Activated naive CD4-positive, alpha-beta T cell treated with anti-CD3 and anti-CD28 coated beads, Interleukin-2, amount 50 U/mL, for 72 hours (primary cell): ENCODE measurements around the gene SPEF2. TPM values are rescaled to one million over a fixed set of nuclear protein-coding genes. Genes with fewer than 3 reads are reported as not detected.

Experiments used
- ATAC-seq, 2 donors: fragments of 150-1000 bp; cut with Tn5 transposase; 2 replicates each; pipeline ENCODE4 v1.10.0; 2021; ENCODE audit warnings: mild to moderate bottlenecking in 2 of 2, moderate library complexity in 2 of 2
- DNase-seq, 2 donors: peaks; one replicate each; pipeline ENCODE4 v3.0.0; 2021 to 2022; ENCODE audit warnings: low spot score in 2 of 2
- H3K27ac Mint-ChIP-seq, 2 donors: one replicate each; pipeline ENCODE4 v1.8.0; 2022; ENCODE audit warnings: mild to moderate bottlenecking in 2 of 2, mixed read lengths in 2 of 2
- H3K36me3 Mint-ChIP-seq, 2 donors: one replicate each; pipeline ENCODE4 v1.8.0; 2022; ENCODE audit warnings: mixed read lengths in 2 of 2
- H3K9me3 Mint-ChIP-seq, 2 donors: one replicate each; pipeline ENCODE4 v1.8.0; 2022; ENCODE audit warnings: mixed read lengths in 2 of 2
- total RNA-seq, 2 donors: library from RNA; stranded (reverse); gene quantifications; one replicate each; pipeline ENCODE4 v1.2.3, GENCODE V29; 2022

SPEF2 gene
- total RNA-seq, 2 donors from 2014 or later: 3.2 to 31.2 TPM

DNA sequence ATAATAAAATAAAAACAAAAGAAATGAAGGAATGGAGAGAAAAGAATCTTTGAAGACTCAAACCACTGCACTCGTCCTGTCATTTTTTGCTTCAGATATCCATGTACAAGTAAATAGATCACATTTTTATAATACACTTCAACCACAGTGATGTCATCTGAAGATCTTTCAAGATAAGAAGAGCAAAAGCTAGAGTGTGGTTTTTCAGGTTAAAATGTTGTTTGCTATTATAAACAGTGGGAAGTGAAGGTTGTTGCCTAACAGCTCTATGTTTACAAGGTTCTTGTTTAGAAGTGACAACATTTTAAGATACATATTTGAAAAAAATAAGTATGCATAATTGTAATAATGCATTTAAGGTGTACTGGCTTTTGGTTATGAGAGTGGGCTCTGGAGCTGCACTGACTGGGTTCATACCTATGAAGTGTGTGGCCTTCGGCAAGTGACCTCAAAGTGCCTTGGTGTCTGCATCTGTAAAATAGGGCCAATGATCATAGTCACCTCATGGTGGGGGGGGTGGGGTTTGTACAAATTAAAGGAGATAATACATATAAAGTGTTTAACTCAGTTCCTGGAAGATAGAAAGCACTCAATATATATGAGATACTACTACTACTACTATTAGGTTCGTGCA, 193.6 kb downstream of the SPEF2 start:
- DNase-seq: no peak
- H3K27ac Mint-ChIP-seq: peak overlapping the region; percentile 94 to 100
- H3K36me3 Mint-ChIP-seq: peaks cover 0 to 20% of the 10 kb centered on the region in 2 donors
- peaks cover 0 to 7% of the 10 kb centered on the region in 2 donors for H3K9me3 Mint-ChIP-seq
- ATAC-seq: peak; percentile 57 to 82

DNA sequence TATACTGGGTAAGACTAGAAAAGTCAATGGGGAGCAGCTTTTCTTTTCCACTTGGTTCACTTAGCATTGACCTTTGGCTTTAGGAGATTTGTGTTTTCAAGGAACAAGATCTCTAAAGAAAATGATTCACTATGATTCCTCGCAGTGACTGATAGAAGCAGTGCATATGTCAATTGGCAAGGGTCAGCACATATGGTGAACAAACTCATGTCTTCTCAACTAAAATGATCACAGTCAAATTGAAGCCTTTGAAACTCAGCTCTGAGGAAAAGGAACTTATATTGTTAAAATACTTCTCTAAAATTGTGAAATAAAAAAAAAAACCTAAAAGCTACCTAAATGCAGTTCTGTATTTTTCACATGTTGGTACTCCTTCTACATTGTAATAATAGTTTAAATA, 195.9 kb downstream of the SPEF2 start:
- H3K36me3 Mint-ChIP-seq: peaks cover 0 to 8% of the 10 kb centered on the region in 2 donors
- ATAC-seq (peak in 1 of 2 donors; percentile 42), DNase-seq (no peak)
- peaks cover 0 to 7% of the 10 kb centered on the region in 2 donors for H3K9me3 Mint-ChIP-seq
- peak overlapping the region; percentile 62 to 96 for H3K27ac Mint-ChIP-seq

DNA sequence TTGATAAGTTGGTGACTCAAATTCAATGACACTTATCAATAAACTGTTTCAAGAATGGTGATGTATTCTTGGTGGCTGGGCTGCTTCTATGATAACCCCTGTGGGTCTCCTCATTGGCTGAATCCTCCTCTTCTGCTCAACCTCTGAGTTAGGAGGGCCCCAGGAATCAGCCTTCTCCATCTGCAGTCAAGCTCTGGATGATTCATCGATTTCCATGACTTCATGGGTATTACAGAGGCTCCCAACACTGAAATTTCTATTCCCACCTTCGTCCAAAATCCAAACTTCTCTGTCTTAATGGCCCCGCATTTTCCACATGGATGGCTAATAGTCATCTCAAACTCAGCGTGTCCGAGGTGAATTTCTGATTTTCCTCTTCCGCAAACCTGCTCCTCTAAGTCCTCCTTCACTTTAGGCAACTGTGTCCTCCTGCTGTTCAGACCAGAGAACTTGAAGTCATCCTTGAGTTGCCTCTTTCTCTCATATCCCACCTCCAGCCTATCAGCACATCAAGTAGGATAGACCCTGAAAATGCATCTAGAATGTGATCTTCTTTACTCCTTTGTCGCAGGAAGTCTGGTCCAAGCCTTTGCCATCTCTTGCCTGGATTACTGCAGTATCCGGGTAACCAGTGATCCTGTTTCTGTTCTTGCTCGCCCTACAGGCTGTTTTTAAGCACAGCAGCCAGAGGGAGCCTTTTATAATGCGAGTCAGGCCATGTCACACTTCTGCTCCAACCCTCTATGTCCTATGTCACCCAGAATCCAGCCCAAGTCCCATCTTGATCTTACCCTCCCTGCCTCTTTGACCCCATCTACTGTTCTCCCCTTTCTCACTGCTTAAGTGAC, 197.7 kb downstream of the SPEF2 start:
- peak in 1 of 2 donors; percentile 62 for DNase-seq
- Mint-ChIP-seq H3K9me3 (peaks cover 7 to 8% of the 10 kb centered on the region in 2 donors), H3K27ac (no peak overlapping the region), H3K36me3 (peaks cover 7 to 8% of the 10 kb centered on the region in 2 donors)
- ATAC-seq: peak; percentile 12 to 39

DNA sequence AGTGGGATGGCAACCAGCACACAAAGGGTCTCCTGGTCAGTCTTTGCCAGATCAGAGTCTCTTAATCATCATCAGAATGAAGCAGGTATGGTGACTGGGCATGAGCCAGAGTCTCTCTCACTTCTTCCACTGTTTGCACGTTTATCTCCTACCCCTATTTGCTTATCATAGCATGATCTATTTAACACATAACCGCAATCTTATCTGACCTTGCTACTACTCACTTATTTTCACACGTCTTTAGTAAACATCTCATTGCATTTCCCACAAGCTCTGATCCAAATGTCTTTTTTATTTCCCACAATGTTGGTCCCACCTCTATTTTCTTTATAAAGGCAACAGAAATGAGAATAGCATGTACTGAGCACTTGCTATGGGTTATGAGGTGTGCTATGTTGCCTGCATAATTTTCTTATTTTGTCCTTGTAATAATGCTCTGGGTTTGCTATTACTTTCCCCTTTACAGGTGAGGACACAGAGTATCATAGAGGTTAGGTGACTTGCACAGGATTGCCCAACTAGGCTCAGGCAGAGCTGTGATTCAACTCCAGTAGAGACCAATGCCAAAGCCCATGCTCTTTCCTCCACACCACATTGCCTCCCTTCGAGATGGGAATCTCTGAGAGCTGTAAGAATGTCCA, 199.3 kb downstream of the SPEF2 start:
- ATAC-seq (peak; percentile 27 to 47), DNase-seq (peak in 1 of 2 donors; percentile 12)
- Mint-ChIP-seq H3K36me3 (peaks cover 14 to 17% of the 10 kb centered on the region in 2 donors), H3K9me3 (peaks cover 15 to 16% of the 10 kb centered on the region in 2 donors), H3K27ac (no peak overlapping the region)

DNA sequence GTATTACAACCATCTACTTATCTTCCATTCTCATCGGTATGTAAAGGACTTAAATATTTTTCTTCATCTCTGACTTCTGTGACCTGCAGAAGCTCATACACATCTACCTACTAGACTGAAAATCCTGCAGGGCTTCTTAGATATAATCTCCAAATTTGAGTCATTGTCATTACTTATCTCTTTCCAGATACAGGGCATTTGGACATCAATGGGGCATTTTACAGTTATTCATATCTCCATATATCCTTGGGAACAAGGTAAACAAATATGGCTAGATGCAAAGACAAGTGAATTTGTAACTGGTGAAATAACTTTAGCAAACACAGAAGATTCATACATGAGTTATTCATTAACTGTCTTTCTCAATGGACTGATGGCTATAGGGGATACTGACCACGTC, 201.4 kb downstream of the SPEF2 start:
- peaks cover 14 to 19% of the 10 kb centered on the region in 2 donors for H3K36me3 Mint-ChIP-seq
- ATAC-seq (no peak), DNase-seq (peak in 1 of 2 donors; percentile 0)
- peaks cover 15 to 16% of the 10 kb centered on the region in 2 donors for H3K9me3 Mint-ChIP-seq
- H3K27ac Mint-ChIP-seq: peak overlapping the region; percentile 91 to 94

DNA sequence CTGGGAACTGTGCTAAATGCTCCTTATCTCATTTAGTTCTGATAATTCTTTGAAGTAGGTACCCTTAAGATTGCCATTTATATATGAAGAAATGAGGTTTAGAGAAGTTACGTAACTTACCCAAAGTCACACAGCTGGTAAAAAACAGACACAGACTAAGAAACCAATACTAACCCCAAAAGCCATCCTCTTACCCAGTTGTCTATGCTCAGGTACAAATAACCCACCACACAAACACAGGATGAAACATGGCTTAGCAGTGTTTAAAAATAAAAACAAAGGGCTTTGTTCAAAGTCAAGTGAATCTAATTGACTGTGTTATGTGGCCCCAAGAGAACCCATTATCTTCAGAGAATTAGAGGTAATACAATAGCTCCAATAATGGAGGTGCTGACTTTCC, 202.0 kb downstream of the SPEF2 start:
- Mint-ChIP-seq H3K27ac (peak overlapping the region; percentile 91 to 96), H3K9me3 (peaks cover 15 to 16% of the 10 kb centered on the region in 2 donors), H3K36me3 (peaks cover 14 to 24% of the 10 kb centered on the region in 2 donors)
- no peak for ATAC-seq
- DNase-seq: peak in 1 of 2 donors; percentile 7

DNA sequence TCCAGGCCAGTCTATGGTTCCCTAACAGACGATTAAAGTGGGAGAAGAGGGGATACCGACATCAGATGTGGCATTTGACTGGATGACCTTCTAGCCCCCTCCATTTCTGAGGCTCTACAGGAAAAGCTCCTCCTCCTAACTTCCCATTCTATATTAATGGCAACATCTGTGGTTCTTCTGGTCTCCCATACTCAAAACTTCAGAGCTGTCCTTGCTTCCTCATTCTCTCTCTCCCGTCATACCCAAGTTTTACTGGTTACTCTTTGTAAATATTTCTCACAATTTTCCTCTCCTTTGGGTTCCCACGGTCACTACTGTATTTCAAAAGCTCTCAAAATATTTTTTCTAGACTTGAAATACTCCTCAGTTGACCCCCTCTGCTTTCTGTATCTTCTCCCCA, 203.1 kb downstream of the SPEF2 start:
- H3K27ac Mint-ChIP-seq: peak overlapping the region; percentile 91 to 96
- no peak for ATAC-seq
- peak in 1 of 2 donors; percentile 2 for DNase-seq
- H3K36me3 Mint-ChIP-seq: peaks cover 14 to 24% of the 10 kb centered on the region in 2 donors
- peaks cover 15 to 16% of the 10 kb centered on the region in 2 donors for H3K9me3 Mint-ChIP-seq

DNA sequence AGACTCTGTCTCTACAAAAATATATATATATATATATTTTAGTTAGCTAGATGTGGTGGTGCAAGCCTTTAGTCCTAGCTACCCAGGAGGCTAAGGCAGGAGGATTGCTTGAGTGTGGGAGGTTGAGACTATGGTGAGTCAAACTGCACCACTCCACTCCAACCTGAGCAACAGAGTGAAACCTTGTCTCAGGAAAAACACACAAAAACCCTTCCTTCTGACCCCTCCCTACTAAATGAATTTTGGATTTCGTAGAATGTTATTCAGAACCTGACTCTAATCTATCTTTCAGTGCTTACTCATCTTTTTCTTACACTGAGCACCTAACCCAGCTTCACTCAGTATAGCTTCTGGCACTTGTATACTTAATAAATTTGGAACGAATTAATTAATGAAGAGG, 203.8 kb downstream of the SPEF2 start:
- peaks cover 15 to 16% of the 10 kb centered on the region in 2 donors for H3K9me3 Mint-ChIP-seq
- peaks cover 14 to 24% of the 10 kb centered on the region in 2 donors for H3K36me3 Mint-ChIP-seq
- DNase-seq (peak in 1 of 2 donors; percentile 55), ATAC-seq (peak; percentile 78 to 81)
- H3K27ac Mint-ChIP-seq: peak overlapping the region; percentile 91 to 97

DNA sequence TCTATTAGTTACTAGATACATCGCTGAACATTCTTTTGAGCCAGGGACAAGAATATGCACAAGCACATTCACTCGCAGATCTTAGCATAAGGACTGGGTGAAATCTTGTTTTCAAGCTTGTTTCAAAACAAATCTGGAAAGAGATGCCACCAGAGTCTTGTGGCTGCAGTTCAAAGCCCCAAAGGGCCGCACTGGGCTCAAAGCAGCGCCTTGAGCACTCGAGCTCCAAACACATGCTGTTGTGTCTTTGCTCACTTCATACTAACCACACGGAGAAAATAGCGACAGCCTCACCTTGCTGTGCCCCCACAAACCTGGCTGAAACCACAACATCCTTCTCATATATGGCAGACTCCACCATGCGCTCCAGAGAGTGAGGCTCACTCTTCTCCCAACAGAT, 204.8 kb downstream of the SPEF2 start:
- H3K36me3 Mint-ChIP-seq: peaks cover 14 to 24% of the 10 kb centered on the region in 2 donors
- ATAC-seq: peak in 1 of 2 donors; percentile 28

DNA sequence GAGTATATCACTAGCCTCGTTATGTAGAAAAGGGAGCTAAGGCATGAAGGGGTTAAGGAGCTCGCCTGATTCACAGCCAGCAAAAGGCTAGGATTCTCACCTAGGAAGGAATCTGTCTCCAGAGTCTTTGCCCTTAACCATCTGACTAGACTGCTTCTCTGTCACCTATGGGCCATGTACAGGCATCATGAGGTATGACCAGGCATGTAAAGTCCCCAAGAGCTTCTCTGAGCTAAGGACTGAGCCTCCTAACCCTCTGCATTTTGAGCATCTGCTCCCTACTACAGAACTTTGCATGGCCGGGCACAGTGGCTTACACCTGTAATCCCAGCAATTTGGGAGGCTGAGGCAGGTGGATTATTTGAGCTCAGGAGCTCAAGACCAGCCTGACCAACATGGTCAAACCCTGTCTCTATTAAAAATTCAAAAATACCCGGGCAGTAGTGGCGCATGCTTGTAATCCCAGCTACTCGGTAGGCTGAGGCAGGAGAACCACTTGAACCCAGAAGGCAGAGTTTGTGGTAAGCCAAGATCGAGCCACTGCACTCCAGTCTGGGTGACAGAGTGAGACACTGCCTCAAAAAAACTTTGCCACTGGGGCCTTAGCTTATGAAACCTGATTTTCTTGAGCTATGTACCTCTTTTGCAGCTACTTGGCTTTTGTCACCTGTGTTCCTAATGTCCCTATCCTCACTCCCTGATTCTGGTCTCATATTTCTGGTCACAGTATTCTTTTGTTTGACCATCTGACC, 205.9 kb downstream of the SPEF2 start:
- Mint-ChIP-seq H3K9me3 (peaks cover 15 to 16% of the 10 kb centered on the region in 2 donors), H3K36me3 (peaks cover 14 to 24% of the 10 kb centered on the region in 2 donors), H3K27ac (peak overlapping the region; percentile 91 to 99)
- DNase-seq: peak in 1 of 2 donors; percentile 12
- peak in 1 of 2 donors; percentile 5 for ATAC-seq

More for the DNA sequence above, 204.8 kb downstream of the SPEF2 start:
- peak in 1 of 2 donors; percentile 46 for DNase-seq
- H3K27ac Mint-ChIP-seq: peak overlapping the region; percentile 91 to 97
- H3K9me3 Mint-ChIP-seq: peaks cover 15 to 16% of the 10 kb centered on the region in 2 donors

DNA sequence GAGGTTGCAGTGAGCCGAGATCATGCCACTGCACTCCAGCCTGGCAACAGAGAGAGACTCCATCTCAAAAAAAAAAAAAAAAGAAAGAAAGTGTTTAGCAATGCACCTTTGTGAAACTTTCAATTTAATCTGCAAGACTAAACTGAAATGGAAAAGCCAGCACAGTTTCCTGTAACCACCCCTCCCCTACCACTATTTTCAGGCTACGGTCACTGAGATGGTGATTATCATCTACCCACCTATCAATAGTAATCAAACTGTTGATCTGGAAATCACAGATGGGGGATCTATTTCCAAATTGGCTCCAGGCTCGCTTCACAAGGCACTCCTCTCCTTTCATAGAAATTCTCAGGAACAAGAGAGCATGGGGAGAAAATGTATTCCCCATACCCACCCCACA, 208.4 kb downstream of the SPEF2 start:
- Mint-ChIP-seq H3K27ac (peak overlapping the region; percentile 91 to 99), H3K9me3 (peaks cover 2% of the 10 kb centered on the region in 2 donors), H3K36me3 (peaks cover 2 to 10% of the 10 kb centered on the region in 2 donors)
- DNase-seq (peak in 1 of 2 donors; percentile 23), ATAC-seq (peak; percentile 16 to 29)

DNA sequence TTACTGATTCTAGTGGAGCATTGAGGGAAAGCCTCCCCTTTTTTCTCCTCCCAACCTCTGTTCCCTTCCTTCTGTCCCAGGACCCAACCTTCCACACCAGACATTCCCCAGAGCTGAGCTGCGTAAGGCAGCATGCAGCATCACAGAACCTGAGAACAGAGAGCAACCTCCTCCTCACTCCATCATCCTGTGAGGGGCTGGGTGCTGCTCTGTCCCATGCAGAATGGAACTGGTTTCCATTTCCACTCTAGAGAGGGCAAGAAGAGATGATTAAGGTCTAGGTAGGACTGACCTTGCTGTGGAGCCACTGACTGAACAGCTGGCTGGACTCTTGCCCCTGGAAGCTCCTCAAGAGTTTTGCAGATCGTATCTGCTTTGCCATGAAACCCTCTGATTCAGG, 208.9 kb downstream of the SPEF2 start:
- peaks cover 0 to 7% of the 10 kb centered on the region in 2 donors for H3K36me3 Mint-ChIP-seq
- DNase-seq (peak in 1 of 2 donors; percentile 36), ATAC-seq (peak; percentile 53 to 66)
- no peaks in the 10 kb centered on the region for H3K9me3 Mint-ChIP-seq
- H3K27ac Mint-ChIP-seq: peak overlapping the region; percentile 91 to 99

DNA sequence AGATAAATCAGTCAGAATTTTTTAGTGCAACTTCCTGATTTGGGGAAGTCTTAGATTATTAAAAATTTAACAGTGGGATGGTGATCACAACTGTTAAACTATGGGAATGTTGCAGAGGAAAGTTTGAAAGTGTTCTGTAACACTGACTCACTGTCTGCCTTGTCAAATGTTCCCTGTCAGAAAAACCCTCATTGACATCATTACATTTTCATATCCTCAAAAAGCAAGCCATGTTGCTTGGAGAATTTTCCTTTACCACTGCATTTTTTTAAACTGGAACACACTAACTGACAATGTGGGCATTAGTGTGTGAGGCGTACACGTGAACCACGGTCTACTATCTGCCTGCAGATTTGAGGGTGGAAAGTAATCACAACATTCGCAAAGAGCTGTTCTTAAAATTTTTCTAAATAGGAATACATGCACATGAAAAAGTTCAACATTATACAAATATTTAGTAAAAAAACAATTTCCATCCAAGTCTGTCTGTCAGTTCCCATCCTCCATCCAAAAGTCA, 210.5 kb downstream of the SPEF2 start:
- no peaks in the 10 kb centered on the region for H3K9me3 Mint-ChIP-seq
- peak in 1 of 2 donors; percentile 10 for DNase-seq
- peak; percentile 12 to 43 for ATAC-seq
- H3K36me3 Mint-ChIP-seq: peaks cover 0 to 7% of the 10 kb centered on the region in 2 donors
- peak overlapping the region; percentile 91 to 99 for H3K27ac Mint-ChIP-seq

DNA sequence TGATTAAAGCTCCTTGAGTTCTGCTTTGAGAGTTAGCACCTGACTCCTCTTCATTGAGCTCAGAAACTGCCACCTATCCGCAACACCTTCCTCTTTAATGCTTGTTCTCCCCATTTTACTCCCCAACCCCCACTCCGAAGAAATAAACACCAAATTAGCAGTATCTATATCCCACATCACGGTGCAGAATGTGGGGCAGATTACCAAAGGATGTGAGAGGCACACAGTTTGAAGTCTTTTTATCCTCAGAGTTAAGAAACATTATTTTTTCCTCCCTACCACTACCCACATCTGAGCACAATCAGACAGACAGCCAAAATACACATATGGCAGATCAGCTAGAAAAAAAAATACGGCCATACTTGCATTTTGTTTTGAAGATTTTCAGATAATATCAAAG, 212.9 kb downstream of the SPEF2 start:
- H3K9me3 Mint-ChIP-seq: peaks cover 0 to 1% of the 10 kb centered on the region in 2 donors
- peak in 1 of 2 donors; percentile 35 for DNase-seq
- peak in 1 of 2 donors; percentile 18 for ATAC-seq
- H3K27ac Mint-ChIP-seq: peak overlapping the region; percentile 91 to 95
- H3K36me3 Mint-ChIP-seq: peaks cover 0 to 10% of the 10 kb centered on the region in 2 donors

DNA sequence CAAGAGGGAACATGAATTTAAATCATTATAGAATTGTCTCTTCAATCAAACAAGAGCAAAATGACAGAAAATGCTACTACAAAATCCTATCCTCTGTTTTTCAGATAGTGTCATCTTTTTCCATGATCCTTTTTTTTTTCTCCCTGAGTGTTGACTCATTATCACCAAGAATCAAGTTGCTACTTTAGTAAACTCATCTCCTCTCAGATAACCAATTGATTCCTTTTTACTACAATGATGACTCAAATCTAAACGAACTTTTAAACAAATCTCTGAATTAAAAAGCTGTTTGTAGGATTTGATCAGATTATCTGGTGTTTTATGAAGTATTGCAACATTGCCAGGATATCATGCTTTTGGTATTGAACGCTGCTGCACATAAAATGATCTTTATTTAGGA, 215.1 kb downstream of the SPEF2 start:
- DNase-seq (peak in 1 of 2 donors; percentile 1), ATAC-seq (peak; percentile 39 to 49)
- H3K9me3 Mint-ChIP-seq: peaks cover 0 to 3% of the 10 kb centered on the region in 2 donors
- H3K36me3 Mint-ChIP-seq: peaks cover 0 to 13% of the 10 kb centered on the region in 2 donors
- peak overlapping the region; percentile 91 to 98 for H3K27ac Mint-ChIP-seq
